Panc1 (cell line): Measurements from ENCODE around the gene GRID1.

Source experiments
- CTCF ChIP-seq: fragments of 450-650 bp; IDR thresholded peaks from 2 replicates; pipeline ENCODE4 v1.5.1; 2017; ENCODE audit warnings: mild to moderate bottlenecking
- POLR2AphosphoS5 ChIP-seq: IDR thresholded peaks from 2 replicates; pipeline ENCODE4 v1.6.1; 2012; ENCODE audit warnings: mild to moderate bottlenecking, low read depth, low read length, moderate library complexity
- SIN3A ChIP-seq: IDR thresholded peaks from 2 replicates; pipeline ENCODE4 v1.6.1; 2012; ENCODE audit warnings: low read depth, mild to moderate bottlenecking, low read length, moderate library complexity, borderline replicate concordance; ENCODE audit not compliant: insufficient read depth
- TF ChIP-seq, protein P1 (sequence below), 2 experiments: IDR thresholded peaks; 2 replicates each; pipeline ENCODE4 v1.6.1; 2011 to 2012; ENCODE audit warnings: low read depth in 2 of 2, control low read depth in 1 of 2, low read length in 1 of 2, mild to moderate bottlenecking in 1 of 2, moderate library complexity in 1 of 2; ENCODE audit not compliant: insufficient read depth in 1 of 2

GRCh38 chr10:86304436-86304835, 62.2 kb downstream of the GRID1 start:
- TF ChIP-seq CTCF: no peak
- no peak for TF ChIP-seq POLR2AphosphoS5
- TF ChIP-seq SIN3A: no peak
- TF ChIP-seq, protein P1, sequence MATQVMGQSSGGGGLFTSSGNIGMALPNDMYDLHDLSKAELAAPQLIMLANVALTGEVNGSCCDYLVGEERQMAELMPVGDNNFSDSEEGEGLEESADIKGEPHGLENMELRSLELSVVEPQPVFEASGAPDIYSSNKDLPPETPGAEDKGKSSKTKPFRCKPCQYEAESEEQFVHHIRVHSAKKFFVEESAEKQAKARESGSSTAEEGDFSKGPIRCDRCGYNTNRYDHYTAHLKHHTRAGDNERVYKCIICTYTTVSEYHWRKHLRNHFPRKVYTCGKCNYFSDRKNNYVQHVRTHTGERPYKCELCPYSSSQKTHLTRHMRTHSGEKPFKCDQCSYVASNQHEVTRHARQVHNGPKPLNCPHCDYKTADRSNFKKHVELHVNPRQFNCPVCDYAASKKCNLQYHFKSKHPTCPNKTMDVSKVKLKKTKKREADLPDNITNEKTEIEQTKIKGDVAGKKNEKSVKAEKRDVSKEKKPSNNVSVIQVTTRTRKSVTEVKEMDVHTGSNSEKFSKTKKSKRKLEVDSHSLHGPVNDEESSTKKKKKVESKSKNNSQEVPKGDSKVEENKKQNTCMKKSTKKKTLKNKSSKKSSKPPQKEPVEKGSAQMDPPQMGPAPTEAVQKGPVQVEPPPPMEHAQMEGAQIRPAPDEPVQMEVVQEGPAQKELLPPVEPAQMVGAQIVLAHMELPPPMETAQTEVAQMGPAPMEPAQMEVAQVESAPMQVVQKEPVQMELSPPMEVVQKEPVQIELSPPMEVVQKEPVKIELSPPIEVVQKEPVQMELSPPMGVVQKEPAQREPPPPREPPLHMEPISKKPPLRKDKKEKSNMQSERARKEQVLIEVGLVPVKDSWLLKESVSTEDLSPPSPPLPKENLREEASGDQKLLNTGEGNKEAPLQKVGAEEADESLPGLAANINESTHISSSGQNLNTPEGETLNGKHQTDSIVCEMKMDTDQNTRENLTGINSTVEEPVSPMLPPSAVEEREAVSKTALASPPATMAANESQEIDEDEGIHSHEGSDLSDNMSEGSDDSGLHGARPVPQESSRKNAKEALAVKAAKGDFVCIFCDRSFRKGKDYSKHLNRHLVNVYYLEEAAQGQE (IDR thresholded peaks at IDR 0.05; ENCODE audit: insufficient read depth in 1 of 2, low read depth in 2 of 2, low read length in 1 of 2): no peak
